CD4-positive, alpha-beta T cell treated with Interleukin-17A for 4 hours (primary cell): ENCODE data around the gene TRABD2A.
"Not testable (repeated sequence)": the region's sequence is repeated elsewhere in the genome, so short reads cannot be mapped to it uniquely, and the experiment has no call there.

ENCODE experiments used
- DNase-seq: peaks from one replicate; pipeline ENCODE4 v3.0.0-alpha.2; 2020; ENCODE audit warnings: mixed read lengths

Gene TRABD2A

GRCh38 chr2:84878896-84879583 is 1.8 kb downstream of the TRABD2A start:
- DNase-seq = no peak

- no peak for DNase-seq
These were observed 2.4 kb downstream of the TRABD2A start for GRCh38 chr2:84878459-84878858.

GRCh38 chr2:84876369-84876768 is 4.5 kb downstream of the TRABD2A start:
- no peak for DNase-seq

GRCh38 chr2:84875619-84876018 is 5.3 kb downstream of the TRABD2A start:
- DNase-seq = not testable (repeated sequence)

GRCh38 chr2:84875213-84875560 is 5.7 kb downstream of the TRABD2A start:
- DNase-seq = no peak

- peak; percentile 3 for DNase-seq
These were observed 6.3 kb downstream of the TRABD2A start for GRCh38 chr2:84874381-84875212.

- no peak for DNase-seq
These were observed 7.5 kb downstream of the TRABD2A start for GRCh38 chr2:84873350-84873749.

GRCh38 chr2:84872691-84873090 is 8.2 kb downstream of the TRABD2A start:
- DNase-seq = not testable (repeated sequence)

- DNase-seq = no peak
These were observed 10.6 kb downstream of the TRABD2A start for GRCh38 chr2:84870306-84870705.

- not testable (repeated sequence) for DNase-seq
These were observed 12.6 kb downstream of the TRABD2A start for GRCh38 chr2:84868327-84868726.

- DNase-seq = no peak
These were observed 14.8 kb downstream of the TRABD2A start for GRCh38 chr2:84866122-84866521.

- peak; percentile 43 for DNase-seq
These were observed 15.6 kb downstream of the TRABD2A start for GRCh38 chr2:84865181-84865783.

GRCh38 chr2:84862006-84862405 is 18.9 kb downstream of the TRABD2A start:
- no peak for DNase-seq

GRCh38 chr2:84861539-84861938 is 19.3 kb downstream of the TRABD2A start:
- no peak for DNase-seq

- DNase-seq = no peak
These were observed 21.9 kb downstream of the TRABD2A start for GRCh38 chr2:84858937-84859336.

- DNase-seq = no peak
These were observed 22.8 kb downstream of the TRABD2A start for GRCh38 chr2:84858123-84858522.

GRCh38 chr2:84857566-84857965 is 23.3 kb downstream of the TRABD2A start:
- DNase-seq = no peak

GRCh38 chr2:84856787-84857186 is 24.1 kb downstream of the TRABD2A start:
- peak; percentile 57 for DNase-seq

- peak; percentile 61 for DNase-seq
These were observed 25.2 kb downstream of the TRABD2A start for GRCh38 chr2:84855731-84856130.

GRCh38 chr2:84854850-84855249 is 26.0 kb downstream of the TRABD2A start:
- no peak for DNase-seq

GRCh38 chr2:84851876-84852275 is 29.0 kb downstream of the TRABD2A start:
- DNase-seq = no peak

- DNase-seq = no peak
These were observed 30.4 kb downstream of the TRABD2A start for GRCh38 chr2:84850471-84850870.

- DNase-seq = peak; percentile 74
These were observed 31.5 kb downstream of the TRABD2A start for GRCh38 chr2:84849271-84849952.
